ENCODE results near the gene LRRC45. TPM values are rescaled to one million over a fixed set of nuclear protein-coding genes. Genes with fewer than 3 reads are reported as not detected.

Gene LRRC45
- total and polyA plus RNA-seq, 2 of the 4 experiments (the other 2 are of a cell fraction), result 7.2 to 10.2 TPM

DNA sequence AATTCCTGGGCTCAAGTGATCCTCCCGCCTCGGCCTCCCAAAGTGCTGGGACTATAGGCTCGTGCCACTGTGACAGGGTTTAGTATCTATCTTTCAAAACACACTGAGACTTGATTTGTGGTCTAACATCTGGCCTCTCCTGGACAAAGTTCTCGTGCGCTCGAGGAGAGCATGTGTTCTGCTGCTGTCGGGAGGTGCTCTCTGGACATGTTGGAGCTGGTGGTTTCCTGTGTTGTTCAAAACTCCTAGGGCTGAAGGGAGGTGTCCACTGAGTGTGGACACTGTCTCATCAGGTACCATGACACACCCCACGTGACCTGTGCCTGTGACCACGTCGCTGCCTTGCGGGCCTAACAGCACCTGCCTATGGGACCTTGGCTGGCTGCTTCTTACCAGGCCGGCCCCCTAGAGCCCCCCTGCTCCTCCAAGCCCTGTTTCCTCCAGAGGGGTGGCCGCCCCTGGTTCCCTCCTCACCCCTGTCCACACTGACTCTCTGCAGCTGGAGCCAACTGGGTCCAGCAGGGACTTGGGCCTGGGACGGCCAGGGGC is 22.9 kb downstream of the LRRC45 start:
- no peak overlapping the region for H2BK120ac ChIP-seq (ENCODE audit: low read depth, low read length)
- WGBS, 2 experiments (ENCODE audit: extremely low coverage in 2 of 2, insufficient read length in 1 of 2), result 90% methylated on average over 8 of the region's 14 CpGs; no CpG with 5 or more reads in 1 of the 2 experiments
- peaks cover 3% of the 10 kb centered on the region for H4K20me1 ChIP-seq (ENCODE audit: insufficient read depth, low read length)
- in situ Hi-C loops (cut with MboI; ENCODE audit: low sequenced_read_pairs) (no loop called here), intact Hi-C loops (cut with micrococcal nuclease) (no loop called here), dilution Hi-C loops (cut with HindIII; ENCODE audit: low sequenced_read_pairs, unreplicated experiment) (no loop called here)
- peaks cover 10 to 15% of the 10 kb centered on the region in 2 experiments for H3K79me1 ChIP-seq (ENCODE audit: low read depth in 1 of 2, low read length in 2 of 2)
- H3K4me3 ChIP-seq (ENCODE audit: insufficient read depth, low read depth, low read length), result no peak overlapping the region
- H3K9me1 ChIP-seq (ENCODE audit: insufficient read depth, low read length), result peaks cover 14% of the 10 kb centered on the region
- no peak overlapping the region for H3K23ac ChIP-seq (ENCODE audit: low read depth, low read length)
- no peak overlapping the region for H3K4ac ChIP-seq (ENCODE audit: low read depth, low read length)
- H2BK15ac ChIP-seq (ENCODE audit: low read depth, low read length), result no peak overlapping the region
- no peak overlapping the region for H2AK9ac ChIP-seq (replicated peaks; ENCODE audit: low read depth, low read length, poor library complexity)
- H3K9ac ChIP-seq (ENCODE audit: low read depth, low read length), result no peak overlapping the region
- no TSS peak for BruUV-seq (replicated peaks)
- no peak overlapping the region for H3K18ac ChIP-seq (ENCODE audit: low read depth, low read length)
- H3K4me2 ChIP-seq (ENCODE audit: low read depth, low read length), result no peak overlapping the region
- no peak overlapping the region for H3K14ac ChIP-seq (replicated peaks; ENCODE audit: low read depth, low read length)
- H4K8ac ChIP-seq (ENCODE audit: low read depth in 2 of 2, low read length in 2 of 2), result no peak overlapping the region
- DNase-seq (no peak), ATAC-seq (ENCODE audit: low read depth) (no peak)
- no peaks in the 10 kb centered on the region for H3K27me3 ChIP-seq (ENCODE audit: control insufficient read depth, insufficient read depth, low read length)
- no peak overlapping the region for H2BK20ac ChIP-seq (ENCODE audit: low read depth, low read length)
- no peak overlapping the region for H2AFZ ChIP-seq (replicated peaks; ENCODE audit: low read length, poor library complexity)
- H4K5ac ChIP-seq (ENCODE audit: low read depth, low read length), result no peak overlapping the region
- peaks cover 10% of the 10 kb centered on the region for H3K4me1 ChIP-seq (ENCODE audit: control insufficient read depth, insufficient read depth, low read length)
- H3K36me3 ChIP-seq (ENCODE audit: control insufficient read depth, insufficient read depth, low read length), result peaks cover 30% of the 10 kb centered on the region
- TF ChIP-seq NFE2L2 (IDR thresholded peaks at IDR 0.05; ENCODE audit: low read depth, low read length) (no peak), RCOR1 (IDR thresholded peaks at IDR 0.05; ENCODE audit: insufficient replicate concordance, low read length) (no peak), CEBPB (IDR thresholded peaks at IDR 0.05; ENCODE audit: low read depth, low read length) (no peak), RFX5 (IDR thresholded peaks at IDR 0.05; ENCODE audit: low read depth, low read length) (no peak), MAZ (IDR thresholded peaks at IDR 0.05; ENCODE audit: borderline replicate concordance, low read depth, low read length) (no peak)
- TF ChIP-seq, protein P1, sequence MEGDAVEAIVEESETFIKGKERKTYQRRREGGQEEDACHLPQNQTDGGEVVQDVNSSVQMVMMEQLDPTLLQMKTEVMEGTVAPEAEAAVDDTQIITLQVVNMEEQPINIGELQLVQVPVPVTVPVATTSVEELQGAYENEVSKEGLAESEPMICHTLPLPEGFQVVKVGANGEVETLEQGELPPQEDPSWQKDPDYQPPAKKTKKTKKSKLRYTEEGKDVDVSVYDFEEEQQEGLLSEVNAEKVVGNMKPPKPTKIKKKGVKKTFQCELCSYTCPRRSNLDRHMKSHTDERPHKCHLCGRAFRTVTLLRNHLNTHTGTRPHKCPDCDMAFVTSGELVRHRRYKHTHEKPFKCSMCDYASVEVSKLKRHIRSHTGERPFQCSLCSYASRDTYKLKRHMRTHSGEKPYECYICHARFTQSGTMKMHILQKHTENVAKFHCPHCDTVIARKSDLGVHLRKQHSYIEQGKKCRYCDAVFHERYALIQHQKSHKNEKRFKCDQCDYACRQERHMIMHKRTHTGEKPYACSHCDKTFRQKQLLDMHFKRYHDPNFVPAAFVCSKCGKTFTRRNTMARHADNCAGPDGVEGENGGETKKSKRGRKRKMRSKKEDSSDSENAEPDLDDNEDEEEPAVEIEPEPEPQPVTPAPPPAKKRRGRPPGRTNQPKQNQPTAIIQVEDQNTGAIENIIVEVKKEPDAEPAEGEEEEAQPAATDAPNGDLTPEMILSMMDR (conservative IDR thresholded peaks at IDR 0.05; ENCODE audit: low read depth, low read length), result no peak
- TF ChIP-seq, protein P2, sequence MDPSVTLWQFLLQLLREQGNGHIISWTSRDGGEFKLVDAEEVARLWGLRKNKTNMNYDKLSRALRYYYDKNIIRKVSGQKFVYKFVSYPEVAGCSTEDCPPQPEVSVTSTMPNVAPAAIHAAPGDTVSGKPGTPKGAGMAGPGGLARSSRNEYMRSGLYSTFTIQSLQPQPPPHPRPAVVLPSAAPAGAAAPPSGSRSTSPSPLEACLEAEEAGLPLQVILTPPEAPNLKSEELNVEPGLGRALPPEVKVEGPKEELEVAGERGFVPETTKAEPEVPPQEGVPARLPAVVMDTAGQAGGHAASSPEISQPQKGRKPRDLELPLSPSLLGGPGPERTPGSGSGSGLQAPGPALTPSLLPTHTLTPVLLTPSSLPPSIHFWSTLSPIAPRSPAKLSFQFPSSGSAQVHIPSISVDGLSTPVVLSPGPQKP (IDR thresholded peaks at IDR 0.05; ENCODE audit: borderline replicate concordance, low read depth, low read length), result no peak
- H4K91ac ChIP-seq (ENCODE audit: insufficient read depth, low read depth, low read length), result no peak overlapping the region
- no peaks in the 10 kb centered on the region for H3K9me3 ChIP-seq (ENCODE audit: control insufficient read depth, insufficient read depth, low read length)
- H2AK5ac ChIP-seq (ENCODE audit: low read depth, low read length), result no peak overlapping the region
- no peak overlapping the region for H2BK5ac ChIP-seq (ENCODE audit: low read depth, low read length, poor library complexity, severe bottlenecking)
- CTCF ChIA-PET, result no interaction called here
- no peak overlapping the region for H3K27ac ChIP-seq (ENCODE audit: insufficient read depth, low read length)
- no peak overlapping the region for H3K56ac ChIP-seq (ENCODE audit: extremely low read depth, insufficient read depth, low read length)
- POLR2A ChIA-PET (ENCODE audit: unreplicated experiment), result no interaction called here

Data from IMR-90 (cell line).